ENCODE results near the gene PPP2R2C. TPM values are rescaled to one million over a fixed set of nuclear protein-coding genes. Genes with fewer than 3 reads are reported as not detected.

The PPP2R2C gene
- polyA plus RNA-seq, 1 of the 3 experiments (the other 2 are of a cell fraction) = 0.21 TPM

DNA sequence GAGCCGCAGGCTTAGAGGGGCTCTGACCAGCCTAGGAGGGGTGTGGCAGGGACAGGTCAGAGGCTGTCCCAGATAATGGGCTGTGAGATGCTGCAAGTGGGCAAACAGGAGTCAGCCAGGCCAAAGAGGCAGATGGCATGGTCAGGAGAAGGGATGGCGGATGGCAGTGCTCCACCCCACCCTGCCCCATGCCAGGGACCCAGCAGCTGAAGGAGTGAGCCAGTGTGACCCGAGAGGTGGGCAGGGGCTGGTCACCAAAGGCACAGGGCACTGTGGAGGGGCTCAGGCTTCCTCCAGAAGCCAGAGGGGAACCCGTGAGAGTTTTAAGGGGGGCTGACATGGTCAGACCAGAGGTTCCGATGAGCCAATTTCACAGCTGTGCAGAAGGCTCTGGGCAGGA, 105.8 kb downstream of the PPP2R2C start (continued):
- TF ChIP-seq SIN3A (IDR thresholded peaks at IDR 0.05; ENCODE audit: borderline replicate concordance, low read depth, low read length) (no peak), RAD21 (IDR thresholded peaks at IDR 0.05; ENCODE audit: low read length) (no peak), YY1 (IDR thresholded peaks at IDR 0.05; ENCODE audit: low read depth) (no peak), NRF1 (IDR thresholded peaks at IDR 0.05; ENCODE audit: low read depth, low read length) (no peak), TEAD4 (IDR thresholded peaks at IDR 0.05; ENCODE audit: borderline replicate concordance, insufficient read depth) (no peak), FOSL2 (IDR thresholded peaks at IDR 0.05; ENCODE audit: borderline replicate concordance, low read depth) (no peak)
- TF ChIP-seq, protein P1, sequence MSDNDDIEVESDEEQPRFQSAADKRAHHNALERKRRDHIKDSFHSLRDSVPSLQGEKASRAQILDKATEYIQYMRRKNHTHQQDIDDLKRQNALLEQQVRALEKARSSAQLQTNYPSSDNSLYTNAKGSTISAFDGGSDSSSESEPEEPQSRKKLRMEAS (IDR thresholded peaks at IDR 0.05; ENCODE audit: low read depth) = no peak

DNA sequence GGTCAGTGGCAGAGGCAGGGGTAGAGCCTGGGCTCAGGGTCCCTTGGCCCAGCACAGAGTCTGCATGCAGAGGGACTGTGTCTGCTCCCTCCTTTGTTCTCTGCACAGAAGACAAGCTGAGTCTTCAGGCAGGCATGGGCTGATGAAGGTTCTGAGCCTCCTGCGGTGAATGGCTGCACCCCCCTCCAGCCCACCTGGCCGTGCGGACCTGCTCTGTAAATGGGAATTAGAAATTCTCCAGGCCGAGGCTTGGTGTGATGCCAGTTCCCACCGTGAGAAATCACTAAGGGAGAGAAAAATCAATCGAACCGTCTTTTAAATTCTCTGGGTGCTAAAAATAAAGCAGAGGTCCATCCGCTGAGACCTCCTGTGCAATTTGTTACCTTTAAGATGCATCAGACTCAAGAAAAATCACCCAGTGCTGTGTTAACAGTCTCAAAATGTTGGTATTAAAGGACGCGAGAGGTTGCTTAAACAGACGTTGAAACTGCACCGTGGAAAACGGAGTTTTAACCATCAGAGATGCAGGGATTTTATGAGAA, 106.8 kb downstream of the PPP2R2C start:
- DNase-seq = no peak
- H3K27ac ChIP-seq (ENCODE audit: low read depth in 2 of 2, low read length in 1 of 2) = no peak overlapping the region
- CTCF ChIA-PET = interaction anchor here (2.9 kb wide), 1 partner anchor 33 kb away, joined by 15 read pairs; no protein-coding TSS in a partner anchor
- H3F3A ChIP-seq (replicated peaks; ENCODE audit: insufficient read depth) = no peaks in the 10 kb centered on the region
- H3K9me3 ChIP-seq = no peaks in the 10 kb centered on the region
- WGBS (ENCODE audit: low lambda C conversion rate) = 63% methylated on average over 12 of the region's 13 CpGs
- no peaks in the 10 kb centered on the region for H3K79me2 ChIP-seq (ENCODE audit: insufficient read depth)
- H2AFZ ChIP-seq (ENCODE audit: low read depth) = no peak overlapping the region
- H3K27me3 ChIP-seq (ENCODE audit: insufficient read depth) = no peaks in the 10 kb centered on the region; the same call in 1 of the 2 replicates
- no peak overlapping the region for H3K9ac ChIP-seq
- H4K20me1 ChIP-seq (ENCODE audit: insufficient read depth) = no peaks in the 10 kb centered on the region
- no peaks in the 10 kb centered on the region for H3K36me3 ChIP-seq (replicated peaks in 1 of 2; ENCODE audit: control insufficient read depth in 1 of 2, insufficient read depth in 2 of 2, low read length in 1 of 2)
- no peak overlapping the region for H3K4me2 ChIP-seq
- H3K9me2 ChIP-seq = no peaks in the 10 kb centered on the region
- H3K4me1 ChIP-seq (ENCODE audit: control insufficient read depth in 1 of 2, insufficient read depth in 2 of 2, low read depth in 1 of 2, low read length in 1 of 2) = peaks cover 0 to 4% of the 10 kb centered on the region in 2 experiments; a peak in 1 of 4 replicates
- POLR2A ChIA-PET = no interaction called here
- no peak overlapping the region for H3K4me3 ChIP-seq (ENCODE audit: low read depth in 2 of 2, low read length in 1 of 2)
- no peak for TF ChIP-seq POLR2AphosphoS5 (IDR thresholded peaks at IDR 0.05; ENCODE audit: low read depth, low read length)
- TF ChIP-seq GATA2 (CRISPR knock-in tag; IDR thresholded peaks at IDR 0.05) = no peak
- TF ChIP-seq RAD21 (IDR thresholded peaks at IDR 0.05; ENCODE audit: low read length) = no peak
- TF ChIP-seq, protein P1 (IDR thresholded peaks at IDR 0.05; ENCODE audit: low read depth) = no peak
- TF ChIP-seq EZH2phosphoT487 (IDR thresholded peaks at IDR 0.05; ENCODE audit: borderline replicate concordance, low read depth) = no peak
- no peak for TF ChIP-seq RCOR1 (IDR thresholded peaks at IDR 0.05; ENCODE audit: low read length)
- no peak for TF ChIP-seq JUND (IDR thresholded peaks at IDR 0.05)
- TF ChIP-seq RFX5 (IDR thresholded peaks at IDR 0.05; ENCODE audit: low read length) = no peak
- no peak for TF ChIP-seq MXI1 (IDR thresholded peaks at IDR 0.05; ENCODE audit: low read depth, low read length)
- TF ChIP-seq, protein P2, sequence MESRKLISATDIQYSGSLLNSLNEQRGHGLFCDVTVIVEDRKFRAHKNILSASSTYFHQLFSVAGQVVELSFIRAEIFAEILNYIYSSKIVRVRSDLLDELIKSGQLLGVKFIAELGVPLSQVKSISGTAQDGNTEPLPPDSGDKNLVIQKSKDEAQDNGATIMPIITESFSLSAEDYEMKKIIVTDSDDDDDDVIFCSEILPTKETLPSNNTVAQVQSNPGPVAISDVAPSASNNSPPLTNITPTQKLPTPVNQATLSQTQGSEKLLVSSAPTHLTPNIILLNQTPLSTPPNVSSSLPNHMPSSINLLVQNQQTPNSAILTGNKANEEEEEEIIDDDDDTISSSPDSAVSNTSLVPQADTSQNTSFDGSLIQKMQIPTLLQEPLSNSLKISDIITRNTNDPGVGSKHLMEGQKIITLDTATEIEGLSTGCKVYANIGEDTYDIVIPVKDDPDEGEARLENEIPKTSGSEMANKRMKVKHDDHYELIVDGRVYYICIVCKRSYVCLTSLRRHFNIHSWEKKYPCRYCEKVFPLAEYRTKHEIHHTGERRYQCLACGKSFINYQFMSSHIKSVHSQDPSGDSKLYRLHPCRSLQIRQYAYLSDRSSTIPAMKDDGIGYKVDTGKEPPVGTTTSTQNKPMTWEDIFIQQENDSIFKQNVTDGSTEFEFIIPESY (IDR thresholded peaks at IDR 0.05; ENCODE audit: borderline replicate concordance, low read depth) = no peak
- no peak for TF ChIP-seq RXRA (IDR thresholded peaks at IDR 0.05; ENCODE audit: borderline replicate concordance, low read depth)

Data from SK-N-SH (cell line).